ENCODE results near the gene CHD1.

The CHD1 gene

DNA sequence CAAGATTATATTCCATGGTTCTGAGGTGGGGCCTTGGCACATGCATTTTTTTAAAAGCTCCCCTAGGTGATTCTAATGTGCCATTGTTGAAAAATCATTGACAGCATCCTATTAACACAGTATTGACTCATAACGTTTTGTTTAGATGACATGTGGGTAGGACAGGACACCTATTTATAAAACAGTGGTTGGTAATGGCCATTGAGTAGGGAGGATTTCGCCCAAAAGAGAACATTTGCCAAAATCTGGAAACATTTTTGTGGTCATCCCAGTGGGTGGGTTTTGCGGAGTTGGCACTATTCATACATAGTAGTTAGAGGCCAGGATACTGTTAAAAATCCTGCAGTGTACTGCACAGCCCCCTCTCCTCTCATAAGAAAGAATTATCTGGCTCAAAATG lies 6.4 kb upstream of the CHD1 start:
- DNase-seq = no peak

DNA sequence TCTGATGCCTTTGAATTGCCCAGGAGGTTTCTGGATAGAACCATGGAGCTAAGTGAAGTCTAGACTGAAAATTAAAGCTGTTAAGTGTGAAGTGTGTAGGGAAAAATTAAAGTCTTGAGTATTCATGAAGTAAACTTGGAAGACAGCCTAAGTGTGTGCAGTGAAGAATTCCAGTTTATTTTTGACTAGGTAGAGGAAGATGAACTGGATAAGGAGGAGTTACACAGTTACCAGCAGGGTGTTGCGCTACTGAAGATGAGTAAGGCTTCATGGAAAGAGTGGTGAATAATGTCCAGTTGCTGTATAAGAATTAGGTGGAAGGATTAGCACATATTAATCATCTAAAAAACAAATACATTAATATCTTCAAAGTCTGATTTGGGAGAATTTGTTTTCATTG lies 5.7 kb upstream of the CHD1 start:
- DNase-seq = peak; percentile 70

DNA sequence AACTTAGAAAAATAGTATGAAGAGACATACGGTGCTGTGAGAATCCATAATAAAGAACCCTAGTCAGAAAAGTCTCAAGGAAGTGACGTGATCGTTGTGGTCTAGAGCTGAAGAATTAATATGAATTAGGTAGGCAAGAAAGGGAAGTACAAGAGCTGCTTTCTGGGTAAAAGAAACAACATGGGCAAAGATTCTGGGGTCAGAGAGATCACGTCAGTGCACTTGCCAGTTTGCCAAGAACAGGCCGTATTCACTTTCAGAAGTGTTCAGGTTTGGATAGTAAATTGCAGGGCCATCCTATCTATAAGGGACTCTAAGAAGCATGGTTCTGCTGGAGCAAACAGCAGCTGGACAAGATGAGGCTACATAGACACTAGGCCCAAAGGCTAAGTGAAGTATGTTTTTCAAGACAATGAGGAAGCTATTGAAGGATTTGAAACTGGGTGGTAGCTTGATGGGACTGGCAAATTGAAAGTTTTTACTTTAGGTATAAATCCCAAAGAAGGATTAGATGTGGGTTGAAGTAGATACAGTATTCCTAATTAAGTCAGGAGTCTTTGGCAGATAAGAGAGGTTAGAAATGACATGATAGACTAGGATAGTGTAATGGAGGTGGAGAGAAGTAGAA lies 4.8 kb upstream of the CHD1 start:
- DNase-seq = peak; percentile 88

DNA sequence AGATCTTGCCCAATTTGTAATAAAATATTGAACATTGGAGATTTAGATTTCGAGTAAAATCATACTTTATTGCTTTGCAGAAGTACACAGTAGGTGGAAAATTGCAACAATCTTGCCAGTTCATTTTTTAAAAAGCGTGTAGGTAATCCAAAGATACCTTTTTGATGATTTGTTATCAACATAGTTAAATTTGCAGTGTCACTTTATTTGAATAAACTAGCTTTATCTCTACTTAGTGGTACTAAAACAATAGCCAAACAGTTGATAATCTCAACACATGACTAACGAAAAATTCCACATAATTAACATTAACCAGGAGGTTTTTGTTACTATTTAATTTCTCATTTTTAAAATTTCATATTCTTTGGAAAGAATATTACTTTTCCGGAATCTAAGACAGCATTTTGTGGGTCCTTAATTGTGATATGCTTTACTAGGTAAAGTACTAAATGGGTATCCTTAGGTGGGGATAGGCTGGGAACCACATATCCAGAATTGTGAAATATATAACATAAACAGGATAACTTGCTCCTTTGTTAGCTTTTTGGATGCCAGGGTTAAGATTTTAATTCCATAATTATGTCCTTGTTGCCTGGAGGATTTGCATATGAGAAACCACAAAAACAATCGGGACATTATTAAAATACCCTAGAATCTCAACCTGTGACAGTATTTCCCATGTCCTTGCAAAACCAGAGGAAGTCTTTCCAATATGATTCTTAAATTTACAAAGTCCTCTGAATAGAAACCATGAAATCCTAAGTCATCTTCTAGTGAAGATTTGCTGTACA lies 2.4 kb upstream of the CHD1 start:
- DNase-seq = no peak

DNA sequence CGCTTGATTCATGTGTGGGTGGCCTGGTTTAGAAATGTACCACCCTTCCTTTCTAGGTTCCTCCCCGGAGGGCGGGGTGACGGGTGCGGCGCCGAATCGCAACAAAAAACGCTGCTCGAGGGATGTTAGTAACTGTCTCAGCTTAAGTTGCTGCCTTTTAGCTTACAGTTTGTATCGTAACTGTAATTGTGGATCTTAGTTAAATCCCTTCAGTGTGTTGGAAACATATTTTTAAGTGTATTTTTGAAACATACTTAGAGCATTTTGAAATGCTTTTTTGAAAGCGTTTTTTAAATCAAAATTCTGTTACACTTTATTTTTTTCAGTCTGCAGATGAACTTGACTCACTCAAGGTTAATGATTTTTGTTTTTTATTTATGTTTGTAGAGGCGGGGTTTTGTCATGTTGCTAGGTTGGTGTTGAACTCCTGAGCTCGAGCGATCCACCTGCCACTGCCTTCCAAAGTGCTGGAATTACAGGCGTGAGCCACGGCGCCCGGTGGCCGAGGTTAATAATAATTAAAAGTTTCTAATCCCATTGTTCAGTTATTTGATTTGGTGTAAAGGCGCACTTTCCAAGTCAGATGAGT lies 997 bp upstream of the CHD1 start:
- no peak for DNase-seq

DNA sequence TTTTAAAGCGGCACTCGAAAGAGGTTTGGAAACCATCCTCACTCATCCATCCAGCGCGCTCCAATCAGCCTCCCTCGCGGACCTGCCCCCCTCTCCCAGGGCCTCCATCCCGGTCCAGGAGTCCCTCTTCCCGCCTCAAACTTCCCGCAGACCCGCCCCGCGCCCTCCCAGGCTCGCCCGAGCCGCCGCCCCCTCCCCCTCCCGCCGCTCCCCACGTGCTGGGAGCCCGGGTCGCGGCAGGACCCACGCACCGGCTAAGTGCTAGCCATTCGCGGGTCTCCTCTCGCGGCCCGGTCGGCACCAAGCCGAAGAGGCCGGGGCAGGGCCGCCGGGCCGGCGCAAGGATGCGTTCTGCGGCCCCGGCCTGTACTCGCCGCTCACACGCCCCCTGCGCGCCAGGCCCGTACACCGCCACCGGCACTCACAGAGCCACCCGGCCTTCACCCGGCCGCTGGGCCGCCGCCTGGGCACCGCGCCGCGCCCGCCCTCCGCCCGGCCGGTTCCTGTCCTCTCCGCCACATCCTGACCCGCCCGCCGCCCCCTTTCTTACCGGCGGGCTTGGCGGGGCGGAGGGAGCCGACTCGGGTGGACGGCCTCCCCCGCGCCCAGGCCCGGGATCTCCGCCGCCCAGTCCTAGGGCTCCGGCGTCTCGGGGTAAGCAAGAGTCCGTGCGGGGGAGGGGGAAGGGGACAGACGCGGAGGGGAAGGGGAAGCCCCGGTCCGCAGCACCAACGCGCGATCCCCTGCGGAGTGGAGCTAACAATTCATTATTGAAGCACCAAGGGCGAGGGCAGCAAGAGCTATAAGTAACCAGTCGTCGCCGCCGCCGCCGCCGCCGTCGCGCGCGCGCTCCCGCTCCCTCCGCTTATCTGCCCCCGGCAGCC lies 576 bp downstream of the CHD1 start:
- DNase-seq = peak; percentile 44

DNA sequence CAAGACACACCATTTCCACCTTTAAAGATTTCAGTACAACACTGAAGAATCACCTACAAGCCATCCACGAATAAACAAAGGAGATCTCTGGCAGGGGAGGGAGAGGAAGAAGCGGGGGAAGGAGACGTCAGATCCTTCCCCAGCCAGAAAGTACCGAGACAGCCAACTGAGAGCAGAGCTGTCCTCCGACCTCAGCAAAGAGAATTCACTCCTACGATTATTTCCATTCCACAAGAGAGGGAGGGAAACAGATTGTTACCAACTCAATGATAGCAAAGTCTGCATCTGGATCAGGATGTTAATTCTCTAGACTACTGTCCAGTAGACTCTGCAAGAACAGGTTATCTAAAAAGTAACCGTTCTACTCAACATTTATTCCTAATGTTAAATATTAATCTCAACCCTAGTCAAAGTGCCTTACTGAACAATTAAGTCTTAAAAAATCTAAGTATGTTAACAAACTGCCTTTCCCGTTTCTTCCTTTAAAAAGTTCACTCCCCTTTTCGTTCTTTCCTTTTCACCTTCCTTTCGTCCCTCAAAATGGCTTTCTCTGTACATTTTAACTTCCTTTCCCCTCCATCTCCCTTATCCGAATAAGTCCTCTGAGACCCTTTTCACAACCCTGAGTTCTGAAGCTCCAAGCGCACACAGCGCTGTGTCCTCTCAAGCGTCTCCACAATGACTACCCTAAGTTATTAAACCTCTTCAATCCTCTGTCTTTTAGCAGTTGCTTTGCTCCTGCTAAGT lies 1.4 kb downstream of the CHD1 start:
- DNase-seq = peak; percentile 73

DNA sequence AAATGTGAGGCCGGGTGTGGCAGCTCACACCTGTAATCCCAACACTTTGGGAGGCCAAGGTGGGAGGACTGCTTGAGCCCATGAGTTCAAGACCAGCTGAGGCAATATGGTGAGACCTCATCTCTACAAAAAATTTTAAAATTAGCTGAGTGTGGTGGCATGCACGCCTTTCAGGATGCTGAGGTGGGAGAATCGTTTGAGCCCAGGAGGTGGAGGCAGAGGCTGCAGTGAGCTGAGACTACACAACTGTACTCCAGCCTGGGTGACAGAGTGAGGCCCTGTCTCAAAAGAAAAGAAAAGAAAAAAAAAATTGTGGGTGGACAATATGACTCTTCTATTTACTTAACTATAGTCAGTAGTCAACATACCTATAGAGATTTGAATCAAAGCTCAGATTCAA lies 4.8 kb downstream of the CHD1 start:
- no peak for DNase-seq

DNA sequence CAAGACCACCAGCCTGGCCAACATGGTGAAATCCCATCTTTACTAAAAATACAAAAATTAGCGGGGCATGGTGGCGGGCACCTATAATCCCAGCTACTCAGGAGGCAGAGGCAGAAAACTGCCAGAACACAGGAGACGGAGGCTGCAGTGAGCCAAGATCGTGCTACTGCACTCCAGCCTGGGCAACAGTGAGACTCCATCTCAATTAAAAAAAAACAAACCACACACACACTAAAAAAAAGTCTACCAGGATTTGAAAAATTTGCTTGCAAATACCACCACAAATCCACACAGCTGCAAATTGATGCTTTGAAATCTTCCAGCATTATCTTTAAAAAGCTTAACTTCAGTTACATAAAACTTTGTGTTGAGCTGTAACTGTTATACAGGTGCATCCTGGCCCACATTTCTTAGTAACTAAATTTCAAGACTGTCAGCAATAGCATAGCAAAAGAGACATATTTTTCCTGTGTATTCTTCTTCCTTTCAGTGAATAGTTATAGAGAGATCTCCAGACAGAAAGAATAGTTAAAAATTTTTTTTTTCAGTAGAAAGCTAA lies 6.8 kb downstream of the CHD1 start:
- no peak for DNase-seq

DNA sequence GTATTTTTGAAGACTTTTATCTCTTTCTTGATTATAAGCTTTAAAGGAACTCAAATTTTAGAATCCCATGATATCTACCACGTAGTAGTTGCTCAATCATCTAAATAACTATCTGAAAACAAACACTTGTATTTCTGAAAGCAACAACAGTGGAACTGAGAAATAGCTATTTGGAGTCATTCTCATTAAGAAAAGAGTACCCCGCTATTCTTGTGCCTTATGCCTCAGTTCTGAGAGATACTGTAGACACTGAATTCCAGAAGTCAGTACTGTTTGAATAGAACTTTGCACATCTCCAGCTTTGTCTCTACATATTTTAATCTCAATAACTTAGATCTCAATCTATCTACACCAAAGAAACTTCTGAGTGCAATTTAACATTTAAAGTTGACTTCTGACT lies 11.4 kb downstream of the CHD1 start:
- no peak for DNase-seq

DNA sequence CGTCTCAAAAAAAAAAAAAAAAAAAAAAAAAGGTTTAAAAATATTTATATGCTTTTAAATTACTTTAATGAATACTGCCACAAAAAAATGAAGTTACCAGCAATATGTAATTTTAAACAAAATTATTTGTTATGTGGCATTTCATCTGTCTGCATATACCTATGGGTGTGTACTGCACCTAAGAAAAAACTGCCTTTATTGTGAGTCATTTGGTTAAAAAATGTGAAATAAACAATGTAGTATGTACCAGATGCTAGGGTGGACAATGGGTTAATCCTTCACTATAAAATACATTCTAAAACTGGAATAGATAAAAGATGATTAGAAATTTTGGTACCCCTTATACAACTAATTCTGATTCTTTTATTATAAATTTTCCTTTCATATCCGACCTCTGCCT lies 12.3 kb downstream of the CHD1 start:
- no peak for DNase-seq

DNA sequence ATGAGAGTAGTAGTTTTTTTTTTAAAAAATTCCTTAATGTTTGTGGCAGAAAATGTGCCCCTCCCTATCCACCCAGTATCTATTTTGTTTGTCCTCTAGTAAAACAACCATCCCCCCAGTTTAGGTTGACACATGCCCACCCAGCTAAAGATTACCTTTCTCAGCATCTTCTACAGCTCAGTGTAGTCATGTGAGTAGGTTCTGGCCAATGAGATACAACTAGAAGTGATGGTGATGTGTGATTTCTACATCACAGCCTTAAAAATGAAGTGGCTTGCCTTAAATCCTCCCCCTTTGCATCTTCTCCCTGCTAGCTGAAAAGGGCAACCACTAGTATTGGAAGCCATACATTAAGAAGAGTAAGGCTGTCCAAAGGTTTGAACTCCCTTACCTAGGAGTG lies 14.9 kb downstream of the CHD1 start:
- no peak for DNase-seq

DNA sequence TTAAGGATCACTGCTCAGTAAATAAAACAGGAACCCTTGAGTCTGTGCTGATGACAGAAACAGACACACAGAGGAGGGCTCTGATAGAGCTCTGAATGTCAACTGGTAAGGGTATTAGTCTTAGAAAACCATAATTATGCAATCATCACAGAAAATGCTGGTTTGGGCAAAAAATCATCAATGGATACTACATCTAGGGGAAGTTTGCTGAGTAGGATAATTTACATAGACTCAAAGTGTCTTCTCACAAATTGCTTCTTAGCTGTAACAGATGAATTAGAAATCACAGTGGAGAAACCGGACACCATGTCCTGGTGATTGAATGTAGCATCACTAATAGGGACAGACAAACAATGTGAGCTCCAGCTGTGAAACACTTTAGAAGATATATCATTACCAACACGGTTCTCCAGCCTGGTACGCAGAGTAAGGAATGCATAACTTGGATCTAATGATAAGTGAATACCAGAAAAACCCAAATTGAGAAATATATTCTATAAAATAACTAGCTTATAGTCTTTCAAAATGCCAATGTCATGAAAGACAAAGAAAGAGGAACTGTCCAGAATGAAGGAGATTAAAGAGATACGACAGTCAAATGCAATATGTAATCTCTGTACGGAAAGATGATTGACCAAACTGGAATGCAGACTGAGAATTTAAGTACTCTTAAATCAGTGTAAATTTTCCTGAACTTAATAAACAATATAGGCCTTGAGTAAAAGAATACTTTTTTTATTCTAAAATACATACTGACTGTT lies 17.3 kb downstream of the CHD1 start:
- DNase-seq = peak; percentile 76

DNA sequence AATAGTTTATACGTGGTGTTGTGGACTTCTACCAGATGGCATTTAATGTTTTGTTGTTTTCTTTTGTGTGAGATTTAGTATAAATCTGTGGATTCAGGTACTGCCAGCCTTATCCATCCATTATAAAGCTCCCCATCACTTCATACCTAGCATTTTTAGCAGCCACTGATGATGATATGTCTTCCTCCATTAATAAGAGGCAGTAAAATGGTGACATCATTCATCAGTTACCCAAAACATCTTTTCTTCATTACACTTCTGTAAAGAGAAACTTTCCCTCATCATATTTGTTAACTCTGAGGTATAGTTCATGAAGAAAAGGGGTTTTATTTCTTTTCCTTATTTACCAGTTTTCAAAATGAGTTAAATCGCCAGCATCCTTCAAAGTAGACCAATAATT lies 19.4 kb downstream of the CHD1 start:
- peak; percentile 8 for DNase-seq

DNA sequence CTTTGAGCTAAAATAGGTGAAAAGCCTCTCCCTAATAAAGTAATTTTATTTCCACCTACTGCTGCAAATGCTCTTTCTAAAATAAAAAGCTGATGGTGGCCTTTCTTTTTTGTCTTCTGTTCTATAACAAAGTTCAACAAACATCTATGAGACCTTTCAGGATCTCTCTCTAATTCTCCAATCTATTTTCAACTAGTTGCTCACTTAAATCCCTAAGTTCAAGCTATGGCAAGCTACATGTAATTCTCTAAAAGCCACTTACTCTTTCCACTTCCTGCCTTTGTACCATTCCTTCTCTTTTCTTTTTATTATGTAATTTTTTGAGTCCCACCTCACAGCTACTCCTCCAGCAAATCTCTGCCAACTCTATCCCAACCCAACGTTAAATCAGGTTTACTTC lies 20.9 kb downstream of the CHD1 start:
- DNase-seq = no peak

DNA sequence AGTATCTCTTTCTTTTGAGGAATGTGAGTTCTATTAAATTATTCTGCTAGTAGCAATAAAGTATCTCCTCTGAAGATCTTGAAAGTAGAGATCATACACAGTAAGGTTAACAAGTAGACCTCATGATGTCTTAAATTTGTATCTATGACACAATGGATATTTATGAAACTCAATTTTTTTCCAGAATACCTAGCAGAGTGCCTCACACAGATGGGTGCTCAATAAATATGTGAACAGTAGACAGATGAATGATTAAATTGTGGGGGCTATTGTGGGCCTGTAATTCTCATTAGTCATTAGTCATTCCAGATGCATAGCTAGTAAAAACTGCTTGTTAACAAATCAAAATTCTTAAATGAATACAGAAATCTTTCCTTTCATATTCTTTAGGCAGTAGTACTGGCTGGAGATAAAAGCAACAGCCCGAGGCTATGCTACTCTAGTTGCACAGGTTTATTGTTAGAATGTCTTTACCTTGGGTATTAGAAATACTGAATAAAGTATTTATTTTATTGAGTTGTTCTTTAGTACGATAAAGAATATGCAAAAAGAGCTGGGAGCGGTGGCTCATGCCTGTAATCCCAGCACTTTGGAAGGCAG lies 22.0 kb downstream of the CHD1 start:
- no peak for DNase-seq

DNA sequence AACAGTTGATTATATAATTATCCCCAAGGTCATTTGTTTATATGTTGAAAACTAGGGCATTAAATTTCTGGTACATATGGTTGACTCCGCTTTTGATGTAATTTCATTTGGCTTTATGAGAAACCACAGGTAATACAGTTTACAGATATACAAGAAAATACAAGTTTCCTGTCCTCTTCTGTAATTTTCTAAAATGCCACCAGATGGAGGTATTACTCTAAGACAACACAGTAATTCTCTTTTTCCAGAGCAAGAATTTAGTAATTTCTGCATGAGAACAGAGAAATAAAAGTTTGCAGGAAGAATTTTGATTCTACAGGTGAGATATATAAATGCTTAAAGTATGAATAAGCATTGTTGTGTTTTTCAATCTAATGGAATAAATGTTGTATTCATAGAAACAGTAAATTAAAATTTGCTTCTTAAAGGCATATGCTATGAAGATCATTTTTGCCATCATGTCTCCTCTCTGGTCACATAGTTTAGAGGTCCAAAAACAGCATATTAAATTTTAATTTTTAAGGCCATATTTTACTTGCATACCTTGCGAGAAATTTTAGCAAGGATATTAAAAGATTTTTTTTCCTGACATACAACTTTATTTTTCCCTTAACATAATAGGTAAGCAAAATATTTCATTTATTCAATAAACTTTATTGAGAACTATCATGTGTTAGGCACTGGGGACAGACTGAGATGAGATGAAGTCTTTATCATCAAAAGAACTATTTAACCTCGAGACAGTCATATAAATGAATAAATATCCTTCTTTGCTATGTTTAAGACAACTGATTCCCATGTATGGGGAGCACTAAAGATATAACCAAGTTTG lies 22.7 kb downstream of the CHD1 start:
- DNase-seq = peak; percentile 53

DNA sequence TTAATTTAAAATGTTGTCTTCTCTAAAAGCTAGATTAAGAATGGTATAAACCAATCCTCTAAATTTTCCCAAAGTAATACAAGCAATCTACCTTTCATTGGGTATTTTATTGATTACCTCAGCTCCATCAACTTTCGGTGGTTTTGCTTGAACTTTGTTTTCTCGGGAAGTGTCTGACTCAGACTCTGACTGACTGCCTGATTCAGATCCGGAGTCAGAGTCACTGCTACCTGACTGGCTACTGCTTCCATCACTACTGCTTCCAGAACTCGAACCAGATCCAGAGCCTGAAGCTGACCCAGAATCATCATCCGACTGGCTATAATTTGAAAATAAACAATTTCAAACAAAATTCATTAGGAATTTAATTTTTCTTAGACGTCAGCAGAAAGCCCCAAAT lies 24.0 kb downstream of the CHD1 start:
- DNase-seq = no peak

DNA sequence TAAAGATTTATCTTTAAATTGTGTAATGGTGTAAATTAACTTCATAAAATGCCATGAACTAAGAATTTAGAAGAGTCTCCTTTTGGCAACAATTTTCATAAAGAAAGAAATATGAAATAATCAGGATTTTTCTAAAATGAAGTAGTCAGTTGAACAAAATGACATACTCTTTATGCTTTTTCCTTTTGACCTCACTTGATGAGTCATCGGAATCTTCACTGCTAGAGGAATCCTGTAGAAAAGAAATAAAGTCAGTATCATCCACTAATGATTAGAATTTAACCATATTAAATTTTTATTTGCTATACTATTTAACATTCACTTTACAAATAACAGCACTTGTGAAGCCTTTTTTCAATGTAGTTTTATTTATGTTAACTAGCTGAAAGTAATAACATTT lies 26.1 kb downstream of the CHD1 start:
- DNase-seq = peak; percentile 9

DNA sequence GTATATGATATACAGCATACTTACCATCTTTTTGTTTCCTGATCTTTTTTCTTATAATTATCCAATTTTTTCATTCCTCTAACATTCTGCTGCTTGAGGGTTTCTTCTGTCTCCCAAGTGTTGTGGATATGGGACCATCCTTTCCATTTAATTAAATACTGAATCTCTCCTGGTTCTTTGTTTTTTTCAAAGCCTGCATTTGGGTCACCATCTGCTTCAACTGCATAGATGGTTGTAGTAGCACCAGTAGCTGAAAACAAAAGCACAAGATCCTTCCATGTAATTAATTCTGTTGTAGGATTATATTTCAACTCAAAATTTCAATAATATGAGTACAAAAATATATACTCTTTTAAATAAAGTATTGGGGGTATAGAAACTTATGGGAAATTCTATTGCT lies 29.4 kb downstream of the CHD1 start:
- DNase-seq = no peak
